ENCODE results near the gene DLGAP1.
"Not testable (repeated sequence)": the region's sequence is repeated elsewhere in the genome, so short reads cannot be mapped to it uniquely, and the experiment has no call there.

The DLGAP1 gene

GRCh38 chr18:3480827-3481573 is 974.1 kb downstream of the DLGAP1 start:
- TF ChIP-seq SUZ12 (IDR thresholded peaks at IDR 0.05; ENCODE audit: extremely low read depth, insufficient read depth, insufficient read length): no peak
- no peak for TF ChIP-seq YY1 (IDR thresholded peaks at IDR 0.05; ENCODE audit: insufficient read depth, insufficient read length)
- no peak for TF ChIP-seq ZNF274 (IDR thresholded peaks at IDR 0.05; ENCODE audit: low read depth, low read length)
- no peak for DNase-seq (ENCODE audit: low read depth, low spot score)
- Histone ChIP-seq H3K4me3 (ENCODE audit: insufficient read length, low read depth) (no peak overlapping the region), H3K4me1 (ENCODE audit: insufficient read depth, insufficient read length) (no peaks in the 10 kb centered on the region), H3K36me3 (ENCODE audit: insufficient read depth, insufficient read length, low read length) (no peaks in the 10 kb centered on the region), H3K9ac (ENCODE audit: insufficient read length, low read depth) (no peak overlapping the region), H3K9me3 (ENCODE audit: insufficient read depth, low read length) (no peaks in the 10 kb centered on the region), H3K27me3 (ENCODE audit: insufficient read depth, insufficient read length) (no peaks in the 10 kb centered on the region)

- no peaks in the 10 kb centered on the region for H3K4me1 ChIP-seq (ENCODE audit: insufficient read depth, insufficient read length)
- H3K4me3 ChIP-seq (ENCODE audit: insufficient read length, low read depth): no peak overlapping the region
- DNase-seq (ENCODE audit: low read depth, low spot score): no peak
- no peaks in the 10 kb centered on the region for H3K9me3 ChIP-seq (ENCODE audit: insufficient read depth, low read length)
- no peaks in the 10 kb centered on the region for H3K36me3 ChIP-seq (ENCODE audit: insufficient read depth, insufficient read length, low read length)
- TF ChIP-seq YY1 (IDR thresholded peaks at IDR 0.05; ENCODE audit: insufficient read depth, insufficient read length) (no peak), ZNF274 (IDR thresholded peaks at IDR 0.05; ENCODE audit: low read depth, low read length) (no peak), SUZ12 (IDR thresholded peaks at IDR 0.05; ENCODE audit: extremely low read depth, insufficient read depth, insufficient read length) (no peak)
- no peaks in the 10 kb centered on the region for H3K27me3 ChIP-seq (ENCODE audit: insufficient read depth, insufficient read length)
- H3K9ac ChIP-seq (ENCODE audit: insufficient read length, low read depth): no peak overlapping the region
Observed at GRCh38 chr18:3479978-3480509, 975.1 kb downstream of the DLGAP1 start.

- TF ChIP-seq ZNF274 (IDR thresholded peaks at IDR 0.05; ENCODE audit: low read depth, low read length) (no peak), SUZ12 (IDR thresholded peaks at IDR 0.05; ENCODE audit: extremely low read depth, insufficient read depth, insufficient read length) (no peak), YY1 (IDR thresholded peaks at IDR 0.05; ENCODE audit: insufficient read depth, insufficient read length) (no peak)
Observed at GRCh38 chr18:3478262-3478978, 976.7 kb downstream of the DLGAP1 start.

GRCh38 chr18:3472681-3473544 is 982.2 kb downstream of the DLGAP1 start:
- no peaks in the 10 kb centered on the region for H3K4me1 ChIP-seq (ENCODE audit: insufficient read depth, insufficient read length)
- no peak overlapping the region for H3K4me3 ChIP-seq (ENCODE audit: insufficient read length, low read depth)
- H3K27me3 ChIP-seq (ENCODE audit: insufficient read depth, insufficient read length): no peaks in the 10 kb centered on the region
- H3K9me3 ChIP-seq (ENCODE audit: insufficient read depth, low read length): no peaks in the 10 kb centered on the region
- TF ChIP-seq YY1 (IDR thresholded peaks at IDR 0.05; ENCODE audit: insufficient read depth, insufficient read length) (no peak), ZNF274 (IDR thresholded peaks at IDR 0.05; ENCODE audit: low read depth, low read length) (no peak), SUZ12 (IDR thresholded peaks at IDR 0.05; ENCODE audit: extremely low read depth, insufficient read depth, insufficient read length) (no peak)
- no peak overlapping the region for H3K9ac ChIP-seq (ENCODE audit: insufficient read length, low read depth)
- no peaks in the 10 kb centered on the region for H3K36me3 ChIP-seq (ENCODE audit: insufficient read depth, insufficient read length, low read length)
- no peak for DNase-seq (ENCODE audit: low read depth, low spot score)

More at GRCh38 chr18:3478262-3478978, 976.7 kb downstream of the DLGAP1 start:
- Histone ChIP-seq H3K9ac (ENCODE audit: insufficient read length, low read depth) (no peak overlapping the region), H3K9me3 (ENCODE audit: insufficient read depth, low read length) (no peaks in the 10 kb centered on the region), H3K36me3 (ENCODE audit: insufficient read depth, insufficient read length, low read length) (no peaks in the 10 kb centered on the region), H3K27me3 (ENCODE audit: insufficient read depth, insufficient read length) (no peaks in the 10 kb centered on the region), H3K4me3 (ENCODE audit: insufficient read length, low read depth) (no peak overlapping the region), H3K4me1 (ENCODE audit: insufficient read depth, insufficient read length) (no peaks in the 10 kb centered on the region)
- no peak for DNase-seq (ENCODE audit: low read depth, low spot score)

- H3K36me3 ChIP-seq (ENCODE audit: insufficient read depth, insufficient read length, low read length); H3K9me3 ChIP-seq (ENCODE audit: insufficient read depth, low read length); H3K4me1 ChIP-seq (ENCODE audit: insufficient read depth, insufficient read length); DNase-seq (ENCODE audit: low read depth, low spot score); H3K27me3 ChIP-seq (ENCODE audit: insufficient read depth, insufficient read length); H3K9ac ChIP-seq (ENCODE audit: insufficient read length, low read depth); H3K4me3 ChIP-seq (ENCODE audit: insufficient read length, low read depth): not testable (repeated sequence)
Observed at GRCh38 chr18:3472121-3472520, 983.0 kb downstream of the DLGAP1 start.

- Histone ChIP-seq H3K36me3 (ENCODE audit: insufficient read depth, insufficient read length, low read length) (no peaks in the 10 kb centered on the region), H3K9ac (ENCODE audit: insufficient read length, low read depth) (no peak overlapping the region), H3K9me3 (ENCODE audit: insufficient read depth, low read length) (no peaks in the 10 kb centered on the region), H3K27me3 (ENCODE audit: insufficient read depth, insufficient read length) (no peaks in the 10 kb centered on the region), H3K4me3 (ENCODE audit: insufficient read length, low read depth) (no peak overlapping the region), H3K4me1 (ENCODE audit: insufficient read depth, insufficient read length) (peaks cover 3% of the 10 kb centered on the region)
- no peak for DNase-seq (ENCODE audit: low read depth, low spot score)
- TF ChIP-seq ZNF274 (IDR thresholded peaks at IDR 0.05; ENCODE audit: low read depth, low read length) (no peak), SUZ12 (IDR thresholded peaks at IDR 0.05; ENCODE audit: extremely low read depth, insufficient read depth, insufficient read length) (no peak), YY1 (IDR thresholded peaks at IDR 0.05; ENCODE audit: insufficient read depth, insufficient read length) (no peak)
Observed at GRCh38 chr18:3471141-3471648, 983.9 kb downstream of the DLGAP1 start.
